MM.1S (cell line): Measurements from ENCODE around the gene TACSTD2.

Source experiments
- DNase-seq: peaks from one replicate; pipeline ENCODE4 v3.0.0-alpha.2; 2015
- H2AFZ ChIP-seq: fragments of 300-600 bp; sonication (generic); 2 replicates; pipeline ENCODE4 v1.6.0; 2016; ENCODE audit warnings: antibody characterized with exemption, low read length
- H3F3A ChIP-seq: fragments of 300-600 bp; sonication (generic); 2 replicates; pipeline ENCODE4 v1.6.1; 2016; ENCODE audit warnings: mild to moderate bottlenecking, antibody characterized with exemption, low read length, moderate library complexity, mixed read lengths; ENCODE audit not compliant: insufficient read depth
- H3K27ac ChIP-seq: fragments of 300-600 bp; sonication (generic); 2 replicates; pipeline ENCODE4 v1.5.1; 2016; ENCODE audit warnings: mild to moderate bottlenecking, low read length
- H3K27me3 ChIP-seq: fragments of 300-600 bp; sonication (generic); replicated peaks from 2 replicates; pipeline ENCODE4 v1.6.0; 2016; ENCODE audit warnings: low read length; ENCODE audit not compliant: insufficient read depth
- H3K36me3 ChIP-seq: fragments of 300-600 bp; sonication (generic); replicated peaks from 2 replicates; pipeline ENCODE4 v1.6.1; 2016; ENCODE audit warnings: mild to moderate bottlenecking, low read length, mixed read lengths; ENCODE audit not compliant: insufficient read depth
- H3K4me1 ChIP-seq: fragments of 300-600 bp; sonication (generic); 2 replicates; pipeline ENCODE4 v1.6.1; 2016; ENCODE audit warnings: low read length, mixed read lengths
- H3K4me2 ChIP-seq: fragments of 300-600 bp; sonication (generic); 2 replicates; pipeline ENCODE4 v1.6.0; 2016; ENCODE audit warnings: low read depth, low read length
- H3K4me3 ChIP-seq: fragments of 300-600 bp; sonication (generic); 2 replicates; pipeline ENCODE4 v1.5.1; 2016; ENCODE audit warnings: low read length, mixed read lengths
- H3K79me2 ChIP-seq: fragments of 300-600 bp; sonication (generic); 2 replicates; pipeline ENCODE4 v1.6.1; 2016; ENCODE audit warnings: mixed run types, low read length, mixed read lengths
- H3K9ac ChIP-seq: fragments of 300-600 bp; sonication (generic); 2 replicates; pipeline ENCODE4 v1.6.1; 2016; ENCODE audit warnings: low read length, mixed read lengths
- H3K9me2 ChIP-seq: fragments of 300-600 bp; sonication (generic); replicated peaks from 2 replicates; pipeline ENCODE4 v1.6.1; 2016; ENCODE audit warnings: mild to moderate bottlenecking, low read length, mixed read lengths; ENCODE audit not compliant: insufficient read depth
- H3K9me3 ChIP-seq: fragments of 300-600 bp; sonication (generic); replicated peaks from 2 replicates; pipeline ENCODE4 v1.6.1; 2016; ENCODE audit warnings: mild to moderate bottlenecking, low read length, mixed read lengths; ENCODE audit not compliant: insufficient read depth
- H4K20me1 ChIP-seq: fragments of 300-600 bp; sonication (generic); 2 replicates; pipeline ENCODE4 v1.6.1; 2016; ENCODE audit warnings: mild to moderate bottlenecking, low read length, moderate library complexity, mixed read lengths; ENCODE audit not compliant: insufficient read depth
- CTCF ChIP-seq: fragments of 300-600 bp; sonication (generic); IDR thresholded peaks from 2 replicates; pipeline ENCODE4 v1.5.1; 2016; ENCODE audit warnings: antibody characterized with exemption, low read length, mixed read lengths
- EZH2 ChIP-seq: fragments of 300-600 bp; sonication (generic); optimal IDR thresholded peaks from 2 replicates; pipeline ENCODE3; 2017; ENCODE audit warnings: low read depth, mild to moderate bottlenecking, antibody characterized with exemption, low read length, mixed read lengths
- EZH2phosphoT487 ChIP-seq: fragments of 300-600 bp; sonication (generic); IDR thresholded peaks from 2 replicates; pipeline ENCODE4 v1.6.1; 2018; ENCODE audit warnings: antibody characterized with exemption, low read length

Gene TACSTD2

DNA sequence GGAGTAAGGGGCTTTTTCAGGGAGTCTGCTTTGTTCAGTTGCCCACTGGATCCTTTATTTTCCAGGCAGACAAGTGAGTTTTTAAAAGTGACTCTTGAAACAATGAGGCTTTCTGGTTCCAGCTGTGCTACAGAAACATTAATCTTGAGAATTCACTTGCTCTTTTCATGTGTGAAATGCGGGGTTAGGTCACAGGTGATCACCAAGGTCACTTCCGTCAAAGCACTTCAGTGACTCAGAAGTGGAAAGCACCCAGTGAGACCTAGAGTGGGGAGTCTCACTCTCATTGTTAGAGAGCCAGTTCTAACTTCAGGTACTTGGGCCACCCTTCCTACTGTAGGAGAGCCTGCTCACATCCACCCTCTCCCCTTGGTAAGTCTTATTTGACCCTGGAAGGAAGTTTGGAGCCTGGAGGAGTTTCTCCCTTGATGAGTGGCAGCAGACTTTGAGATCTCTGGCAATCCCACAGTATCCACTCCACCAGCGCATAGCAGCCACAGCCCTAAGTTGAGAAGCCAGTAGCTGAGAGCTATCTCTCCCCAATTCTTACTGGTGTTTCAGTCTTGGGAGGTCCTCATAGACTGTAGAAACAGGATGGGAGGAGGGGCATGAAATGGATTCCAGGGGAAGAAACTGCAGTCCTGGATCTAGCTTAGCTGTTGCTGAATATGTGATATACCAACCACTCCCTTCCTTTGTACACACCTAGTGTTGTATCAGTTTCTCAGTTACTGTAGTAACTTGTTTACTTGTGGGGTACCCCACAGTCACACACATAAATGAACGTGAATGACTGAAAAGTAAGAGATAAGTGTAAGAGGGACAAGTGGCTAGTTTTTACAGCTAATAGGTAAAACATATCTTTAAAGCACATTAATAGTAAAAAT lies 3.1 kb downstream of the TACSTD2 start:
- Histone ChIP-seq H3K4me2 (no peak overlapping the region), H3K4me1 (peaks cover 6% of the 10 kb centered on the region; the same call in 1 of the 2 replicates), H3K27me3 (no peaks in the 10 kb centered on the region; the same call in 1 of the 2 replicates), H3K79me2 (no peaks in the 10 kb centered on the region), H3K9me2 (no peaks in the 10 kb centered on the region), H3K27ac (no peak overlapping the region), H2AFZ (no peak overlapping the region), H3F3A (no peaks in the 10 kb centered on the region), H4K20me1 (no peaks in the 10 kb centered on the region), H3K36me3 (no peaks in the 10 kb centered on the region), H3K9me3 (no peaks in the 10 kb centered on the region), H3K4me3 (no peak overlapping the region), H3K9ac (no peak overlapping the region)
- TF ChIP-seq EZH2phosphoT487 = no peak
- no peak for TF ChIP-seq EZH2
- no peak for TF ChIP-seq CTCF
- DNase-seq = peak; percentile 80

DNA sequence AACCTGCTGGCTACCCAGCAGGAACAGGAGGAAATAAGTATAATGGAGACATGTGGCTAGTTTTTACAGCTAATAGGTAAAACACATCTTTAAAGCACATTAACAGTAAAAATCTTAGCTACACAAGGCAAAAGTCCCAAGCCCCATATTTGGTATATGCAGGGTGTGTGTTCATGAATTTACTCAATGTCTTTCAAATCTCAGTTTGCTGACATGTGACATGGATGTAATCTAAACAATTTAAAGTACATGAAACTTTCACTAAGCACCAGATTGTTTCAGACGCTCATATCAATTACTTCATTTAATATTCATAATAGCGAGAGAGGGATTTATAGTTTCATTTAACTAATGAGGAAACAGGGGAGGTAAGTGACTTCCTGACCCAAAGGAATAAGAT lies 3.9 kb downstream of the TACSTD2 start:
- Histone ChIP-seq H2AFZ (no peak overlapping the region), H3F3A (no peaks in the 10 kb centered on the region), H3K4me2 (no peak overlapping the region), H3K79me2 (no peaks in the 10 kb centered on the region), H3K9me3 (no peaks in the 10 kb centered on the region), H3K9me2 (no peaks in the 10 kb centered on the region), H3K36me3 (no peaks in the 10 kb centered on the region), H4K20me1 (no peaks in the 10 kb centered on the region), H3K27me3 (no peaks in the 10 kb centered on the region; the same call in 1 of the 2 replicates), H3K9ac (no peak overlapping the region), H3K4me1 (peaks cover 6% of the 10 kb centered on the region; the same call in 1 of the 2 replicates), H3K27ac (no peak overlapping the region), H3K4me3 (no peak overlapping the region)
- no peak for DNase-seq
- no peak for TF ChIP-seq EZH2phosphoT487
- no peak for TF ChIP-seq EZH2
- no peak for TF ChIP-seq CTCF

- TF ChIP-seq EZH2 = no peak
- no peak for TF ChIP-seq CTCF
- no peak for TF ChIP-seq EZH2phosphoT487
- Histone ChIP-seq H3K4me1 (peaks cover 6% of the 10 kb centered on the region; the same call in 1 of the 2 replicates), H2AFZ (no peak overlapping the region), H3K27me3 (no peaks in the 10 kb centered on the region; the same call in 1 of the 2 replicates), H3K9me3 (no peaks in the 10 kb centered on the region), H3K4me2 (no peak overlapping the region), H3K9me2 (no peaks in the 10 kb centered on the region), H4K20me1 (no peaks in the 10 kb centered on the region), H3K36me3 (no peaks in the 10 kb centered on the region), H3K79me2 (no peaks in the 10 kb centered on the region), H3K27ac (no peak overlapping the region), H3K4me3 (no peak overlapping the region), H3F3A (no peaks in the 10 kb centered on the region), H3K9ac (no peak overlapping the region)
- DNase-seq = no peak
Measured at GRCh38 chr1:58572690-58573089, 4.4 kb downstream of the TACSTD2 start.
